GM18861 (cell line): ENCODE results near the gene GAL.

Experiments used
- ATAC-seq: cut with Tn5 transposase; IDR thresholded peaks from one replicate; pipeline ENCODE4 v1.9.1; 2021; ENCODE audit not compliant: unreplicated experiment

Gene GAL

GRCh38 chr11:68707527-68707926, 23.2 kb downstream of the GAL start:
- ATAC-seq = no peak

GRCh38 chr11:68709062-68709461, 24.7 kb downstream of the GAL start:
- ATAC-seq = no peak

GRCh38 chr11:68710409-68710808, 26.1 kb downstream of the GAL start:
- no peak for ATAC-seq

- ATAC-seq = no peak
Observed at GRCh38 chr11:68711114-68711513, 26.8 kb downstream of the GAL start.

GRCh38 chr11:68714060-68714856, 29.9 kb downstream of the GAL start:
- no peak for ATAC-seq

- ATAC-seq = no peak
Observed at GRCh38 chr11:68715456-68716122, 31.2 kb downstream of the GAL start.

GRCh38 chr11:68721075-68721474, 36.7 kb downstream of the GAL start:
- ATAC-seq = no peak

GRCh38 chr11:68722143-68722542, 37.8 kb downstream of the GAL start:
- ATAC-seq = no peak

GRCh38 chr11:68724293-68724692, 39.9 kb downstream of the GAL start:
- no peak for ATAC-seq

- ATAC-seq = no peak
Observed at GRCh38 chr11:68727783-68728182, 43.4 kb downstream of the GAL start.

GRCh38 chr11:68734111-68734510, 49.8 kb downstream of the GAL start:
- ATAC-seq = no peak

GRCh38 chr11:68735125-68735524, 50.8 kb downstream of the GAL start:
- ATAC-seq = no peak

- ATAC-seq = no peak
Observed at GRCh38 chr11:68735646-68736045, 51.3 kb downstream of the GAL start.
